T47D (cell line): ENCODE results near the gene GRAMD2A.

Experiments
- DNase-seq, 2 experiments: peaks; one replicate each; pipeline versions ENCODE4 v3.0.0 to v3.0.0-alpha.2; 2011 to 2012; ENCODE audit warnings: low read depth in 1 of 2, low spot score in 1 of 2
- JUND ChIP-seq: IDR thresholded peaks from 2 replicates; pipeline ENCODE4 v1.6.1; 2012; ENCODE audit warnings: low read depth
- in situ Hi-C: cut with HindIII; loops from 2 replicates; pipeline ENCODE4 v1.10.0; 2016; ENCODE audit warnings: low sequenced_read_pairs, low pct_unique_long_range_greater_than_20kb

The GRAMD2A gene

GRCh38 chr15:72205273-72205672 lies 7.7 kb upstream of the GRAMD2A start:
- DNase-seq, result no peak
- in situ Hi-C loops, result no loop called here
- no peak for TF ChIP-seq JUND

DNA sequence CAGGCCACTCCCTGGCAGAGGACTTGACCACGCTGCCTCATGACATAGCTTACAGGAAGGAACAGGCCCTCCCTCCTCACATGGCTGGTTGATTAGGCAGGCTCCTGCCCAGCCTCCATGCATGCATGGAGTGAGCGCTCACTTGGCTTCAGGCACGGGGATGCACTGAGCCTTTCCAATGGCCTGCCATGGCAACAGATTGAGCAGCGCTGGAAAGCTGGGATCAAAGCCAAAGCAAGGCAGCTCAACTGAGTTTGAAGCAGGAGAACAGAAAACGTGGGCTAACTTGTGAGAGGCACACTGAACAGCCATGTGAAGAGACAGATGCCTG lies 5.9 kb upstream of the GRAMD2A start:
- TF ChIP-seq JUND, result no peak
- in situ Hi-C loops, result no loop called here
- DNase-seq, result no peak

GRCh38 chr15:72202801-72203506 lies 5.4 kb upstream of the GRAMD2A start:
- in situ Hi-C loops, result no loop called here
- no peak for DNase-seq
- no peak for TF ChIP-seq JUND

DNA sequence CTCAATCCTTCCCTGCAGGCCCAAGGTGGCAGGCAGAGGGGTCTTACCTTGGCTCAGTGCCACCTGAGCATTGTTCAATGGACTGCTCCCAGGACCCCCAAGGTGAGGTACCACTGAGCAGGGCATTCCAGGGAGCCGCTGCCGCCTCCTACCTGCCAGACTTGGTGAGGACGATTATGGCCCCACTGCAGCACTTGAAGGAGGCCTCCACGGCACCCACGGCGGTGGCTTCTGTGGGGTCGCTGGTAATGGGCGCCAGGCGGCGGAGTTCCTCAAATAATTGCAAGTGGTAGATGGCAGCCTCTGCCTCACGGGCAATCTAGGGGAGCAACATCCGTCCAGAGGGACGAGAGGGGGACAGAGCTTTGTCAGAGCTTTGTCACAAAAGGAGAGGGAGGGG lies 4.7 kb upstream of the GRAMD2A start:
- no peak for DNase-seq
- TF ChIP-seq JUND, result no peak
- in situ Hi-C loops, result no loop called here

DNA sequence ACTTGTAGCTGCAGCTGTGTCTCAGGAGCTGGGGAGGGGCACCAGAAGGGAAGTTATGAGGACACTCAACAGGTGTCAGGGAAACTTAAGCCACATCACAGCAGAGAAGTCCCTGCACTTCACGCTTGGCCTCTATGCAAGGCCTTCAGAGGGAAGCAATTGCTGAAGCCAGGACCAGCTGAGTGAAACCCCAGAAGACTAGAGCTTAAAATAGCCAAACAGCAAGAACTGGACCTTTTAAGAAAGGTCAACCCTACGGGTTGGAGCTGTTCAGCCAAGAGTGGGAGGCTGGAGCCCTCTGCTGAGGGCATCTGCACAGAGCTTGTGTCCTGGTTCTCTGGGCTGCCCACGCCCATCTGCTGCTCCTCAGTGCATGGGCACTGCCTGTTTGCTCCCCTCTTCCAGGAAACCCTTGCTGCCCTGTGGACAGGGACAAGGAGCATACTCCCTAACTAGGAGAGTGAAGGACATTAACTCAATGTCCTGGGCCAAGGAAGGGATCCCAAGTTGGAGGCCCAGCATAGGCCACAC lies 3.9 kb upstream of the GRAMD2A start:
- no peak for DNase-seq
- no peak for TF ChIP-seq JUND
- in situ Hi-C loops, result no loop called here

- in situ Hi-C loops, result no loop called here
- no peak for TF ChIP-seq JUND
- DNase-seq, result no peak
Measured at GRCh38 chr15:72200395-72201237, 3.0 kb upstream of the GRAMD2A start.

DNA sequence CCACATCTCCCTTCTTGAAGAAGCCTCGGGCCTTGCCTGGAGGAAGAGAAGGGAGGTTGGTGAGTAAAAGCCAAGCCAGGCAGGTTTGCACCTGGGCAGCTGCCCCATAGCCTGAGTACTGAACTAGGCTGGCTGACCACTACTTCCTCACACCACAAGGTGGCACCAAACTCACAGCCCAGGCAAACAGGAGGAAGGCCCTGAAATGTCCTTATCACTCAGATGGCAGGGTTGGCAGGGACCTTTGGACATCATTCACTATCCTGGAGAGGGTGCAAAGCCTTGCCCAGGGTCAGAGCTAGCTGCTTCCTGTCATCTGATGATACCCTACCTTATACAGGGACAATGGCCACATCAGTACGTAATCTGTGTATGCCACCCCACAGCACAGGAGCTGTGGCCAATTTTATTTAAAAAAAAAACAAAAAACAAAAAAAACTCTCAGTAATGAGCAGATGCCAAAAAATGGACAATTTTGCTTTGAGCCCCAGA lies 2.2 kb upstream of the GRAMD2A start:
- in situ Hi-C loops, result no loop called here
- peak; percentile 85 to 95 for DNase-seq
- no peak for TF ChIP-seq JUND

GRCh38 chr15:72199205-72199515 lies 1.6 kb upstream of the GRAMD2A start:
- in situ Hi-C loops, result no loop called here
- no peak for DNase-seq
- no peak for TF ChIP-seq JUND

- in situ Hi-C loops, result no loop called here
- no peak for DNase-seq
- TF ChIP-seq JUND, result no peak
Measured at GRCh38 chr15:72198356-72199204, 993 bp upstream of the GRAMD2A start.

GRCh38 chr15:72197041-72197459 lies 537 bp downstream of the GRAMD2A start:
- TF ChIP-seq JUND, result no peak
- no peak for DNase-seq
- in situ Hi-C loops, result no loop called here

GRCh38 chr15:72196409-72197040 lies 1.1 kb downstream of the GRAMD2A start:
- no peak for DNase-seq
- TF ChIP-seq JUND, result no peak
- in situ Hi-C loops, result no loop called here

DNA sequence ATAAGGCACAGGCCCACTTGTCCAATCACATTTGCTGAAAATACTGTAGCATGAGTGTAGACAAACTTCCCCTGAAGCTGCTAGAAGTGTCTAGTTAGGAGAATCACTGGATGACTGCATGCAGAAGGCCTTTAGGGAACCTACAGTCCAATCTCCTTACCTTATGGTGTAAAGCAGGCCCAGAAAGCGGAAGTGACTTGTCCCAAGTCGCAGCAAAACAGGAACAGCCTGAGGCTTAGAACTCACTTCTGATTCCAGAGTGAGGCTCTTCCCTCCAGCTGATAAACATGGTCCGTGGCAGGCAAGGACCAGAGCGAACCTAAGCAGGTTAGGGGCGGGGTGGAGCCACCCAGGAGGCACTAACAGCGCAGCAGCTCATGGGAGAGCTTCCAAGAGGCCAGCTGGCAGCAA lies 2.5 kb downstream of the GRAMD2A start:
- in situ Hi-C loops, result no loop called here
- no peak for DNase-seq
- no peak for TF ChIP-seq JUND
